Fibroblast of pulmonary artery (primary cell): ENCODE measurements around the gene RETREG2.
"Not testable (repeated sequence)": the region's sequence is repeated elsewhere in the genome, so short reads cannot be mapped to it uniquely, and the experiment has no call there.

ENCODE experiments used
- DNase-seq: peaks from one replicate; pipeline ENCODE4 v3.0.0-alpha.2; 2010; ENCODE audit warnings: low read depth
- H3K4me3 ChIP-seq: replicated peaks from 2 replicates; pipeline ENCODE4 v1.5.1; 2011; ENCODE audit warnings: low read depth, mild to moderate bottlenecking, control low read depth, low read length, moderate library complexity
- CTCF ChIP-seq: IDR thresholded peaks from 2 replicates; pipeline ENCODE4 v1.5.1; 2011; ENCODE audit warnings: mild to moderate bottlenecking, control low read depth, low read length, inconsistent platforms; ENCODE audit errors: missing control alignments

RETREG2 gene

DNA sequence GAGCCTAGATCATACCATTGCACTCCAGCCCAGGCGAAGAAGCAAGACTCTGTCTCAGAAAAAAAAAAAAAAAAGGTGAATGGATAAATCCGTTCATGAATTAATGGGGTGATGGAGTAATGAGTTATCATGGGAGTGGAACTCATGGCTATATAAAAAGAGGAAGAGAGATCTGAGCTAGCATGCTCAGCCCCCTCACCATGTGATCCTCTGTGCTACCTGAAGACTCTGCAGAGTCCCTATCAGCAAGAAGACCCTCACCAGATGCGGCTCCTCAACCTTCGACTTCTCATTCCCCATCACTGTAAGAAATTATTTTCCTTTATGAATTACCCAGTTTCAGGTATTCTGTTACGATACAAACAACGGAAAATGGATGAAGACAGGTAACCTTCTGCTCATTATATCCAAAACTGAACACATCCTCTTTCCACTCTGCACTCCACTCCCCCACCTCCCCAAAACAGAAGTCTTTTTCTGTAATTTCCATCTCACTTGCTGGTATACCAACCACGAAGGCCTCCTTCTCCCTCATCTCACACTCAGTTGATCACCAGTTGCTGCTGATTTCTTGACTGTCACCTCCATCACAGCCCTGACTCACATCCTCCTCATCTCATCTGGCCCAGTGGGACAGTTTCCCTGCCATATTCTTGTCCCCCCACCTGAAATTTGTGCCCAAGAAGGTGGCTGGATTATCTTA, 8.8 kb downstream of the RETREG2 start:
- DNase-seq, result no peak

GRCh38 chr2:219197388-219197787, 19.3 kb downstream of the RETREG2 start:
- H3K4me3 ChIP-seq, result no peak overlapping the region
- no peak for TF ChIP-seq CTCF
- DNase-seq, result no peak

More for the DNA sequence above, 8.8 kb downstream of the RETREG2 start:
- TF ChIP-seq CTCF, result no peak
- H3K4me3 ChIP-seq, result no peak overlapping the region

DNA sequence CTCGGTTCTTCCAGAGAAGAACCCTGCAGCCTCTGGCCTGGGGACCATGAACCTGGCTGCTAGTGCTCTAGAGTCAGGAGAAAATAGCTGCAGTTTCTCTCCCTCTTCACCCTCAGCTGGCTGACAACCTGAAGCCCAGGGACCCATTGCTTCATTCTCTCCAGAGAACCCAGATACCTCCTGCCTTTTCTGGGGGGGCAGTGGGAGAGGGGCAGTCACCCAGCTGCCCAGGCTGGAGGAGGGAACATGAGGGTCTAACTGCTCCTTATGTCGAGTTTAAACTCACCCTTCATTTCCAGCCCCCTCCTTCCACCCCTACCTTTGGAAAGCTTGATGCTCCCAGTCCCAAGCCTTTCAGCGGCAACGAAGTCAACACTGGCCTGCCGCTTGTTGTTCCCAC, 20.9 kb downstream of the RETREG2 start:
- no peak overlapping the region for H3K4me3 ChIP-seq
- no peak for TF ChIP-seq CTCF
- DNase-seq, result no peak

- DNase-seq, result no peak
- H3K4me3 ChIP-seq, result no peak overlapping the region
- TF ChIP-seq CTCF, result no peak
Observed at GRCh38 chr2:219199470-219200211, 21.6 kb downstream of the RETREG2 start.

DNA sequence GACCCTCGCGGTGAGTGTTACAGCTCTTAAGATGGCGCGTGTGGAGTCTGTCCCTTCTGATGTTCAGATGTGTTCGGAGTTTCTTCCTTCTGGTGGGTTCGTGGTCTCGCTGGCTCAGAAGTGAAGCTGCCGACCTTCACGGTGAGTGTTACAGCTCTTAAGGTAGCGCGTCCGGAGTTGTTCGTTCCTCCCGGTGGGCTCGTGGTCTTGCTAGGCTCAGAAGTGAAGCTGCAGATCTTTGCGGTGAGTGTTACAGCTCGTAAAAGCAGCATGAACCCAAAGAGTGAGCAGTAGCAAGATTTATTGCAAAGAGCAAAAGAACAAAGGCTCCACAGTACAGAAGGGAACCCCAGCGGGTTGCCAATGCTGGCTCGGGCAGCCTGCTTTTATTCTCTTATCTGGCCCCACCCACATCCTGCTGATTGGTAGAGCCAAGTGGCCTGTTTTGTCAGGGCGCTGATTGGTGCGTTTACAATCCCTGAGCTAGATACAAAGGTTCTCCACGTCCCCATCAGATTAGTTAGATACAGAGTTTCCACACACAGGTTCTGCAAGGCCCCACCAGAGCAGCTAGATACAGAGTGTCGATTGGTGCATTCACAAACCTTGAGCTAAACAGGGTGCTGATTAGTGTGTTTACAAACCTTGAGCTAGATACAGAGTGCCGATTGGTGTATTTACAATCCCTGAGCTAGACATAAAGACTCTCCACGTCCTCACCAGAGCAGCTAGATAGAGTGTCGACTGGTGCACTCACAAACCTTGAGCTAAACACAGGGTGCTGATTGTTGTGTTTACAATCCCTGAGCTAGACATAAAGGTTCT, 22.6 kb downstream of the RETREG2 start:
- H3K4me3 ChIP-seq, result not testable (repeated sequence)

GRCh38 chr2:219201331-219201730, 23.3 kb downstream of the RETREG2 start:
- H3K4me3 ChIP-seq, DNase-seq: not testable (repeated sequence)

More for the DNA sequence above, 22.6 kb downstream of the RETREG2 start:
- DNase-seq, result not testable (repeated sequence)

- H3K4me3 ChIP-seq, result no peak overlapping the region
- no peak for DNase-seq
- TF ChIP-seq CTCF, result no peak
Observed at GRCh38 chr2:219204425-219205164, 26.5 kb downstream of the RETREG2 start.
